ENCODE results near the gene CUX1. TPM values are rescaled to one million over a fixed set of nuclear protein-coding genes. Genes with fewer than 3 reads are reported as not detected.

Gene CUX1
- total RNA-seq, 1 experiment from 2014 or later = 39.6 TPM

DNA sequence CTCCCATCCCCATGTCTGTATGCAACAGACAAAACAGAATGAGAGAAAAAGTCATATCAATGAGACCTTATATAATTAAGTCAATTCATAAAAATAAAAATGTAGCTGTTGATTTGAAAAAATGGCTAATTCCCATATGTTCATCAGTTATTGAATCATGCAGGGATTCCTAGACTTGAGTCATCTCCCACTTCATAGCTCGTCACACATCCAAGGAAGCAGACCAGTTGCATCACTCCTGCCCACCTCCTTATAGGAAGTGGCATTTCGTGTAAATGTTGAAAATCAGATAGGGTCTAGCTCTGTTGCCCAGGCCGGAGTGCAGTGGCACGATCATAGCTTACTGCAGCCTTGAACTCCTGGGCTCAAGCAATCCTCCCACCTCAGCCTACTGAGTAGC, 413.2 kb downstream of the CUX1 start:
- Histone ChIP-seq H4K20me1 (ENCODE audit: low read length) (no peaks in the 10 kb centered on the region), H3K4me1 (ENCODE audit: insufficient read depth, low read length) (no peaks in the 10 kb centered on the region), H3K27me3 (ENCODE audit: low read length) (no peaks in the 10 kb centered on the region), H3K4me2 (ENCODE audit: low read length) (no peak overlapping the region), H3K36me3 (ENCODE audit: low read depth, low read length) (no peaks in the 10 kb centered on the region), H3F3A (ENCODE audit: low read length, unreplicated experiment) (no peaks in the 10 kb centered on the region), H3K27ac (ENCODE audit: low read length) (no peak overlapping the region), H2AFZ (ENCODE audit: low read length) (no peak overlapping the region), H3K79me2 (ENCODE audit: low read length) (no peaks in the 10 kb centered on the region), H3K9me2 (replicated peaks; ENCODE audit: low read length) (no peaks in the 10 kb centered on the region), H3K9ac (ENCODE audit: low read length) (no peak overlapping the region), H3K4me3 (ENCODE audit: low read length) (no peak overlapping the region), H3K9me3 (ENCODE audit: low read length) (no peaks in the 10 kb centered on the region)
- ATAC-seq (no peak), DNase-seq (no peak)
- POLR2A ChIA-PET (ENCODE audit: unreplicated experiment) = no interaction called here
- CTCF ChIA-PET = no interaction called here
- TF ChIP-seq EZH2phosphoT487 (IDR thresholded peaks at IDR 0.05; ENCODE audit: borderline replicate concordance, low read length) = no peak
- no peak for TF ChIP-seq EZH2 (IDR thresholded peaks at IDR 0.05; ENCODE audit: low read length, unreplicated experiment)
- TF ChIP-seq, protein P1, sequence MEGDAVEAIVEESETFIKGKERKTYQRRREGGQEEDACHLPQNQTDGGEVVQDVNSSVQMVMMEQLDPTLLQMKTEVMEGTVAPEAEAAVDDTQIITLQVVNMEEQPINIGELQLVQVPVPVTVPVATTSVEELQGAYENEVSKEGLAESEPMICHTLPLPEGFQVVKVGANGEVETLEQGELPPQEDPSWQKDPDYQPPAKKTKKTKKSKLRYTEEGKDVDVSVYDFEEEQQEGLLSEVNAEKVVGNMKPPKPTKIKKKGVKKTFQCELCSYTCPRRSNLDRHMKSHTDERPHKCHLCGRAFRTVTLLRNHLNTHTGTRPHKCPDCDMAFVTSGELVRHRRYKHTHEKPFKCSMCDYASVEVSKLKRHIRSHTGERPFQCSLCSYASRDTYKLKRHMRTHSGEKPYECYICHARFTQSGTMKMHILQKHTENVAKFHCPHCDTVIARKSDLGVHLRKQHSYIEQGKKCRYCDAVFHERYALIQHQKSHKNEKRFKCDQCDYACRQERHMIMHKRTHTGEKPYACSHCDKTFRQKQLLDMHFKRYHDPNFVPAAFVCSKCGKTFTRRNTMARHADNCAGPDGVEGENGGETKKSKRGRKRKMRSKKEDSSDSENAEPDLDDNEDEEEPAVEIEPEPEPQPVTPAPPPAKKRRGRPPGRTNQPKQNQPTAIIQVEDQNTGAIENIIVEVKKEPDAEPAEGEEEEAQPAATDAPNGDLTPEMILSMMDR (conservative IDR thresholded peaks at IDR 0.05; ENCODE audit: low read depth, low read length) = no peak
- intact Hi-C loops (cut with micrococcal nuclease) = no loop called here
- BruUV-seq (replicated peaks) = no TSS peak

DNA sequence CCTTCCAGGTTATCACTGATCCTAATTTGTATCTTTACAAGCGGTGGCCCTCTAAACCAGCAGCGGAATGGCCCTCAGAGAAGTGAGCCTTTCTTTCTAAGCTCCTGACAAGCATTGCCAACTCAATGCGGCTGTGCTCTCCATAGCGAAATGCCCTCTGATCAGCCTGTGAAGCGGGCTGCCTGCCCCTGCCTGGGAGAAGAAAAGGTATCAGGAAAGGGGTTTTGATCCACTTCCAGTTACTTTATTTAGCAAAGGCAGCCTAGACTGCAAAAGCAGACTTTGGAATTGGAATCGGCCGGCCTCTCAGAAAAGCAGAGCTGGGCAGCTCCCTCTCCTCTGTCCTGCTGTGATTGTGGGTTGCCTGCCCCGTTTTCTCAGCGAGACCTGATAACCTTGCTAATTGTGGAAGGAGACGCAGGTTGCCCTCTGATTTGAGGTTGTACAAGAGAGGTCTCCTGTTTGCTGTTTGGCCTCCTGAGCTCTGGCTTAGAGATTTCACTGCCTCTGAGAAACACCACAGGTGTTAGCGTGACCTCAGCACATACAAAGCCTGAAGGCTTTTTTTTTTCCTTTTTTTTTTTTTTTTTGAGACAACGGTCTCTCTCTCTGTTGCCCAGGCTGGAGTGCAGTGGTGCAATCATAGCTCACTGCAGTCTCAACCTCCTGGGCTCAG, 415.3 kb downstream of the CUX1 start:
- no TSS peak for BruUV-seq (replicated peaks)
- H2AFZ ChIP-seq (ENCODE audit: low read length) = no peak overlapping the region
- H3K4me3 ChIP-seq (ENCODE audit: low read length) = no peak overlapping the region
- H3K27me3 ChIP-seq (ENCODE audit: low read length) = no peaks in the 10 kb centered on the region
- no peaks in the 10 kb centered on the region for H3K79me2 ChIP-seq (ENCODE audit: low read length)
- no peaks in the 10 kb centered on the region for H3K4me1 ChIP-seq (ENCODE audit: insufficient read depth, low read length)
- TF ChIP-seq, protein P1 (conservative IDR thresholded peaks at IDR 0.05; ENCODE audit: low read depth, low read length) = no peak
- TF ChIP-seq EZH2phosphoT487 (IDR thresholded peaks at IDR 0.05; ENCODE audit: borderline replicate concordance, low read length) (no peak), EZH2 (IDR thresholded peaks at IDR 0.05; ENCODE audit: low read length, unreplicated experiment) (no peak)
- H3K9me3 ChIP-seq (ENCODE audit: low read length) = no peaks in the 10 kb centered on the region
- H4K20me1 ChIP-seq (ENCODE audit: low read length) = no peaks in the 10 kb centered on the region
- H3K36me3 ChIP-seq (ENCODE audit: low read depth, low read length) = no peaks in the 10 kb centered on the region
- ChIA-PET CTCF (no interaction called here), POLR2A (ENCODE audit: unreplicated experiment) (interaction anchor here (0.5 kb wide), 1 partner anchor 290 kb away, joined by 3 read pairs; no protein-coding TSS in a partner anchor)
- no peak overlapping the region for H3K4me2 ChIP-seq (ENCODE audit: low read length)
- ATAC-seq (no peak), DNase-seq (no peak)
- intact Hi-C loops (cut with micrococcal nuclease) = no loop called here
- no peak overlapping the region for H3K9ac ChIP-seq (ENCODE audit: low read length)
- H3F3A ChIP-seq (ENCODE audit: low read length, unreplicated experiment) = no peaks in the 10 kb centered on the region
- H3K9me2 ChIP-seq (replicated peaks; ENCODE audit: low read length) = no peaks in the 10 kb centered on the region
- no peak overlapping the region for H3K27ac ChIP-seq (ENCODE audit: low read length)

DNA sequence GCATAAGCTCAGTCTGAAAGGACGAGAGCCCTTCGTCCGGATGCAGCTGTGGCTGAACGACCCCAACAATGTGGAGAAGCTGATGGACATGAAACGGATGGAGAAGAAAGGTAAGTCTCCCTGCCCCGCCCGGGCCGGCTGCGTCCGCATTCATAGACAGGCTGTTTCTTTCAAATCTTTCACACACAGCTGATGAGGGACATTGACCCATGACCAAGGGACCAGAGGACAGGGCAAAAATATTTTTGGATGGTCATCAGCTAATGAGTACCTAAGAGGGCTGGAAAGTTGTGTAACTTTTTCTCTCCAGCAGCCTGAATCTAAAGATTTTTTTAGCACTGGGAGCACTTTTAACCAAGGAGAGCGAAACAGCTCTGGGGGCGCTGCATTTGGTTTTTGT, 416.7 kb downstream of the CUX1 start:
- Histone ChIP-seq H2AFZ (ENCODE audit: low read length) (no peak overlapping the region), H3K27ac (ENCODE audit: low read length) (no peak overlapping the region), H3K4me3 (ENCODE audit: low read length) (no peak overlapping the region), H3K9me2 (replicated peaks; ENCODE audit: low read length) (no peaks in the 10 kb centered on the region), H3F3A (ENCODE audit: low read length, unreplicated experiment) (no peaks in the 10 kb centered on the region), H3K36me3 (ENCODE audit: low read depth, low read length) (no peaks in the 10 kb centered on the region), H3K4me1 (ENCODE audit: insufficient read depth, low read length) (no peaks in the 10 kb centered on the region), H4K20me1 (ENCODE audit: low read length) (no peaks in the 10 kb centered on the region), H3K9ac (ENCODE audit: low read length) (no peak overlapping the region), H3K79me2 (ENCODE audit: low read length) (no peaks in the 10 kb centered on the region), H3K9me3 (ENCODE audit: low read length) (no peaks in the 10 kb centered on the region), H3K4me2 (ENCODE audit: low read length) (no peak overlapping the region), H3K27me3 (ENCODE audit: low read length) (no peaks in the 10 kb centered on the region)
- no TSS peak for BruUV-seq (replicated peaks)
- POLR2A ChIA-PET (ENCODE audit: unreplicated experiment) = no interaction called here
- ATAC-seq (no peak), DNase-seq (no peak)
- CTCF ChIA-PET = no interaction called here
- intact Hi-C loops (cut with micrococcal nuclease) = no loop called here
- TF ChIP-seq EZH2 (IDR thresholded peaks at IDR 0.05; ENCODE audit: low read length, unreplicated experiment) (no peak), EZH2phosphoT487 (IDR thresholded peaks at IDR 0.05; ENCODE audit: borderline replicate concordance, low read length) (no peak)
- TF ChIP-seq, protein P1 (conservative IDR thresholded peaks at IDR 0.05; ENCODE audit: low read depth, low read length) = no peak
